ENCODE results near the gene KCNT2.

DNA sequence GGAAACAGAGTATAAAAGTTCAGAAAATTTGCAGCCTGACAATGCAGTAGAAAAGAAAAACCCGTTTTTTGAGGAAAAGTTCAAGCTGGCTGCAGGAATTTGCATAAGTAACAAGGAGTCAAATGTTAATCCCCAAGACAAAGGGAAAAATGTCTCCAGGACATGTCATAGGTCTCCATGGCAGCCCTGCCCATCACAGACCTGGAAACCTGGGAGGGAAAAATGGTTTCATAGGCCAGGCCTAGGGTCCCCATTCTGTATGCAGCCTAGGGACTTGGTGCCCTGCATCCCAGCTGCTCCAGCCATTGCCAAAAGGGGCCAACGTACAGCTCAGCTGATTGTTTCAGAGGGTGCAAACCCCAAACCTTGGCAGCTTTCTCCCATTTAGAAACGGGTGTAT, 3.6 kb upstream of the KCNT2 start:
- TF ChIP-seq, protein P1, sequence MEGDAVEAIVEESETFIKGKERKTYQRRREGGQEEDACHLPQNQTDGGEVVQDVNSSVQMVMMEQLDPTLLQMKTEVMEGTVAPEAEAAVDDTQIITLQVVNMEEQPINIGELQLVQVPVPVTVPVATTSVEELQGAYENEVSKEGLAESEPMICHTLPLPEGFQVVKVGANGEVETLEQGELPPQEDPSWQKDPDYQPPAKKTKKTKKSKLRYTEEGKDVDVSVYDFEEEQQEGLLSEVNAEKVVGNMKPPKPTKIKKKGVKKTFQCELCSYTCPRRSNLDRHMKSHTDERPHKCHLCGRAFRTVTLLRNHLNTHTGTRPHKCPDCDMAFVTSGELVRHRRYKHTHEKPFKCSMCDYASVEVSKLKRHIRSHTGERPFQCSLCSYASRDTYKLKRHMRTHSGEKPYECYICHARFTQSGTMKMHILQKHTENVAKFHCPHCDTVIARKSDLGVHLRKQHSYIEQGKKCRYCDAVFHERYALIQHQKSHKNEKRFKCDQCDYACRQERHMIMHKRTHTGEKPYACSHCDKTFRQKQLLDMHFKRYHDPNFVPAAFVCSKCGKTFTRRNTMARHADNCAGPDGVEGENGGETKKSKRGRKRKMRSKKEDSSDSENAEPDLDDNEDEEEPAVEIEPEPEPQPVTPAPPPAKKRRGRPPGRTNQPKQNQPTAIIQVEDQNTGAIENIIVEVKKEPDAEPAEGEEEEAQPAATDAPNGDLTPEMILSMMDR (IDR thresholded peaks at IDR 0.05 in 8 of 11, conservative IDR thresholded peaks at IDR 0.05 in 3 of 11), result no peak
- no peak for TF ChIP-seq POLR2A (IDR thresholded peaks at IDR 0.05)
- no peak for TF ChIP-seq POLR2AphosphoS5 (IDR thresholded peaks at IDR 0.05)

Data from spleen (tissue), 7 donors.